ENCODE data around the gene CAPN14. TPM values are rescaled to one million over a fixed set of nuclear protein-coding genes. Genes with fewer than 3 reads are reported as not detected.

CAPN14 gene
- total RNA-seq, 4 donors from 2014 or later: 124 to 316 (median 198) TPM

DNA sequence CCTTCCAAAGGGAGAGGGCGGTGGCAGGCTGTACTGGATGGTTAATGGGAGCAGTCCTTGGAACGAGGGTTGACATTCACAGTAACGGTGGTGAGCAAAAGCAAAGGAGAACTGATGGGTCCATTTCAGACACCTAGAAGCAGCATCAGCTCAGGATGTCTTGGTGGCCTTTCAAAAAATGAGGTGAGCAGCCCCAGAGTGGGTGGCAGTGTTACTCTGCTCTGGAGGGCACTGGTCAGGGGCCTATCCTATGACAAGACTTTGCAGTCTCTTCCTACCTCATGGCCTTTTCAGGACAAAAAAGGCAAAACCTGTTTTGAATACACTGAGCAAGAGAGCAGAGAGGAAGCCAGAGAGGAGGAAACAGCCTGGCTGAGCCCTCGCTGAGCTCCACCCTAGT lies 23.5 kb downstream of the CAPN14 start:
- DNase-seq: no peak
- Histone ChIP-seq H3K27ac (no peak overlapping the region), H3K4me3 (no peak overlapping the region), H3K4me1 (peaks cover 0 to 16% (median 4%) of the 10 kb centered on the region in 3 donors), H3K9me3 (no peaks in the 10 kb centered on the region), H3K27me3 (peaks cover 0 to 19% (median 0%) of the 10 kb centered on the region in 4 donors), H3K36me3 (peaks cover 0 to 75% (median 0%) of the 10 kb centered on the region in 3 donors)
- 79 to 90% methylated on average over 4 of the region's 4 CpGs for WGBS, 2 donors
- TF ChIP-seq CTCF (IDR thresholded peaks at IDR 0.05) (no peak), POLR2A (IDR thresholded peaks at IDR 0.05) (no peak)
- intact Hi-C loops (cut with DNase I): no loop called here

- peaks cover 0 to 82% (median 0%) of the 10 kb centered on the region in 3 donors for H3K36me3 ChIP-seq
- intact Hi-C loops (cut with DNase I): no loop called here
- TF ChIP-seq POLR2A (IDR thresholded peaks at IDR 0.05) (no peak), CTCF (IDR thresholded peaks at IDR 0.05) (no peak)
- no peak for DNase-seq
- 96 to 100% methylated on average over 5 to 7 of the region's 12 CpGs for WGBS, 2 donors
- peaks cover 0 to 16% (median 4%) of the 10 kb centered on the region in 3 donors for H3K4me1 ChIP-seq
- peaks cover 0 to 19% (median 0%) of the 10 kb centered on the region in 4 donors for H3K27me3 ChIP-seq
- no peak overlapping the region for H3K4me3 ChIP-seq
- no peak overlapping the region for H3K27ac ChIP-seq
- H3K9me3 ChIP-seq: no peaks in the 10 kb centered on the region
Measured at GRCh38 chr2:31192851-31193392, 24.4 kb downstream of the CAPN14 start.

DNA sequence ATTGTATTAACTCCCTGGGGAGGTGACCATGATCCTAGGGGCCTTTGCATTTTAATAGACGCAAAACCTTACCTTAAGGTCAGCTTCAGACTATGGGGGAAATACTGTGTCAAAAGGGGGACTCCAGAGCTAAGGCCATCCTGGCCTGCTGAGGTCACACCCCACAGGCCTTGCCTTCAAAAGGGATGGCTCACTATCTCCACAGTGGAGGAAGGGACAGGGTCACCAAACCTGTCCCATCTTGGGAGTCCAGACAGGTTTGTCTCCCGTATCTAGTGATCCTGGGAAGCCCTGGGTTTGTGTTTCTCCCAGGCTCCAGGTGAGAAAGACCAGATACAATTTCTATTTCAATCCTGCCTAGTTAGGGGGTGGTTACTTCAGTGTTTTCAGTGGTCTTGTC lies 24.9 kb downstream of the CAPN14 start:
- TF ChIP-seq CTCF (IDR thresholded peaks at IDR 0.05) (no peak), POLR2A (IDR thresholded peaks at IDR 0.05) (no peak)
- H3K4me3 ChIP-seq: no peak overlapping the region
- no peak for DNase-seq
- H3K27ac ChIP-seq: no peak overlapping the region
- peaks cover 0 to 12% (median 4%) of the 10 kb centered on the region in 3 donors for H3K4me1 ChIP-seq
- H3K9me3 ChIP-seq: no peaks in the 10 kb centered on the region
- H3K36me3 ChIP-seq: peaks cover 0 to 87% (median 0%) of the 10 kb centered on the region in 3 donors
- WGBS, 2 donors: 80 to 100% methylated on average over 1 to 2 of the region's 2 CpGs
- peaks cover 0 to 19% (median 0%) of the 10 kb centered on the region in 4 donors for H3K27me3 ChIP-seq
- intact Hi-C loops (cut with DNase I): no loop called here

GRCh38 chr2:31191931-31192330 lies 25.4 kb downstream of the CAPN14 start:
- intact Hi-C loops (cut with DNase I): no loop called here

More at GRCh38 chr2:31191931-31192330, 25.4 kb downstream of the CAPN14 start:
- Histone ChIP-seq H3K4me3 (no peak overlapping the region), H3K36me3 (peaks cover 0 to 87% (median 0%) of the 10 kb centered on the region in 3 donors), H3K27ac (no peak overlapping the region), H3K4me1 (peaks cover 0 to 7% (median 0%) of the 10 kb centered on the region in 3 donors), H3K9me3 (no peaks in the 10 kb centered on the region), H3K27me3 (peaks cover 0 to 19% (median 0%) of the 10 kb centered on the region in 4 donors)
- whole genome bisulfite sequencing, 2 donors: 88 to 95% methylated on average over 8 to 10 of the region's 11 CpGs
- no peak for DNase-seq
- TF ChIP-seq CTCF (IDR thresholded peaks at IDR 0.05): no peak
- TF ChIP-seq POLR2A (IDR thresholded peaks at IDR 0.05): no peak
